DMS 273 (cell line): ENCODE results near the gene CD8A.

Experiments
- DNase-seq: peaks from one replicate; lab custom pipeline; 2025; ENCODE audit not compliant: unreplicated experiment; lab: John Stamatoyannopoulos, UW

CD8A gene

DNA sequence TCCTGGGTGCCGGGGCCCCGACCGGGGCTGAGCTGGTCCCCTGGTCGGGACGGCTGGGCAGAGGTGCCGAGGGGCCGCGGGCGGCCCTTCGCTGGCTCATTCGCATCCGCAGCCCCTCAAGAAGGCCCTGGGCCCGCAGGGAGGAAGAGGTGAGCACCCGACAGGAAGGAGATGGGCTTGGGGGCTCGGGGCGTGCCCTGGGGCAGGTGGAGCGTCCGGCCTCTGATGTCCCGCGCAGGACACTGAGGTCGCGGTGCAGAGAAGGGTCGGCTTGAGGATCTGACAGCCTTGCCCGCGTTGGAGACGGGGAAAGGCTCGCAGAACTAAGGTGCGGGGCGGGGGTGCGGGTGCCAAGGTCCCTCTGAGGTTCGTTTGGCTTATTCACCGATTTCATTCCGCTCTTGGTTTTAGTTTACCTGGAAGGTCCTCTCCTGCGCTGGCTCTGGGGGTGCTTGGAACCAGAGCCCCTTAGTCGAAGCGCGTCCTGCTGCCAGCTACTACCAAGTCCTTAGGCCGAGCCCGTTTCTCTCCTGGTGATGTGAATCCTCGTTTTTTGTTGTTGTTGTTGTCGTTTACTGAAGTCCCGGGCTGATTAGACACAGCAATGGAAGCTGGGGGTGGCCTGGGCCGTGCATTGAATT is 18.9 kb upstream of the CD8A start:
- DNase-seq, result no peak

DNA sequence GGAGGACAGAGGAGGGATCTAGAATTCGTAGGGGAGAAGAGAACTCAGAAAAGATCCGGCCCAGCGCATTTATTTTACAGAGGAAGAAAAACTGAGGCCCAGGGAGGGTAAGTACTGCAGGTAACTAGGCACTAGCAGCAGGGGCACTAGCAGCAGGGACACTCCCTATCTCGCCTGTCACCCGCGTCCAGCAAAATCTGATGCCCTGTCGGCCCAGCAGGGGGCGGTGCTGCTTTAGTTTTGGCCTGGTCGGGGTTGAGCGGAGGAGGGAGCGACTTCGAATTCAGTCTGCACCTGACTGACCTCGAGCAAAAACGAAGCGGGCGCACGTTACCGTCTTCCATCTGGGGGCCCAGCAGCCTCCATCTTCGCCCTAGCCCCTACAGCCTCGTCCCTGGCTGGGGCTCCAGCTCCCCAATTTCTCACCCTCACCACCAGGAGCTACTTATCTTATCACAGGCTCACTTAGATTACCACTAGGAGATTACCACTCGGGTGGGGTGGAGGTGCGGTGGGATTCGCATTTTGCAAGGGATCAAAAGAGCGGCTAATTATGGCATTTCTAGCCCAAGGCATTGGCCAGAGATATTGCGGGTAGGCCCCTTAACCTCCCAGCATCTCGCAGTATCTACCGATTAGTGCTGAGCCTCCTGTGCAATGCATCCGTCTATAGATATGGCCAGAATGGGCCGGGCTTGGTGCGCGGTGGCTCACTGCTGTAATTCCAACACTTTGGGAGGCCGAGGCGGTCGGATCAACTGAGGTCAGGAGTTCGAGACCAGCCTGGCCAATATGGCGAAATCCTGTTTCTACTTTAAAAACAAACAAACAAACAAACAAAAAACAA is 17.8 kb upstream of the CD8A start:
- peak; percentile 93 for DNase-seq

DNA sequence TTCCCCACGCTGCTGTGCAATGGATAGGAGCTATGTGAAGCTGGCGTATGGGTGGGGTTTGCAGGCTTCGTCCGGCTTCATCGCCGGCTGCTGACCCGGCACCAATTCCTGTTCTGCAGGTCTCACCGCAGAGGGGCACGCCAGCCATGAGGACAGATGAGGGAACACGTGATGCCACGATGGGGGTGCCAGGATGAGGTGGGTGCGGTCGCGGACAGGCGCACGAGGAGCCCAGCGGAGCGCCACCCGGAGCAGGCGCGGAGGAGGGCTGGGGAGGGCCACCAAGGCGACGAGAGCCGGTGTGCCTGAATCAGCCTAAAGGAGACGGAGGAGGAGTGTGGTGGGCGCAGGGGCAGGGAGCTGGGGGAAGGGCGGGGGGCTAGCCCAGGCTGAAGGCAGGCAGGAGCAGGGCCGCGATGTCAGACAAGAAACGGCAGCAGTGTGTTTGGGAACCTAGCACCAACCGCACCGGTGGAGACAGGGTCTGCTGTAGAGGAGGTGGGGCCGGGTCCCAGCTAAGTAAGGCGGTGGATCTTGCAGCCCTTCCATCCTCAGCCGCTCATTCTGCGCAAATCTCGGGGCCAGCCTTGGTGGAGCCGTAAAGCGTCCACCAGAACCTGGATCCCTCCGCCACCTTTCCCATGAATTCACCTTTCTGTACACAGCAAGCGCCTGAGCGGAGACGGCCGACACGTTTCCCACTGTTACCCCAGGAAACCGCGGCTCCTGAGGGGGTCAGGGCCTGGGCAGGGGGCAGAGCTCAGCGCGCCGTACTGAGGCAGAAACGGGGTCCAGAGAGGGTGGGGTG is 17.0 kb upstream of the CD8A start:
- DNase-seq, result peak; percentile 84

DNA sequence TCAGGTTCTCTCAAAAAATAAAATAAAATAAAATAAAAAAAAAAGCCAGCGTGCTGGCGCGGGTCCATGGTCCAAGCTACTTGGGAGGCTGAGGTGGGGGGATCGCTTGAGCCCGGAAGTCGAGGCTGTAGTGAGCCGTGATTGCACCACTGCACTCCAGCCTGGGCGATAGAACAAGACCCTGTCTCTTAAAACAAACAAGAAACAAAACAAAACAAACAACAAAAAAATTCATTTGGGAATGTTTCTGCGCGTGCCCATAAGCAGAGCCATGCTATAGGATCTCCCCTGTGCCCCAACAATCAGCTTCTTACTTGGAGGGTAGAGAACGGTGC is 16.4 kb upstream of the CD8A start:
- DNase-seq, result no peak

DNA sequence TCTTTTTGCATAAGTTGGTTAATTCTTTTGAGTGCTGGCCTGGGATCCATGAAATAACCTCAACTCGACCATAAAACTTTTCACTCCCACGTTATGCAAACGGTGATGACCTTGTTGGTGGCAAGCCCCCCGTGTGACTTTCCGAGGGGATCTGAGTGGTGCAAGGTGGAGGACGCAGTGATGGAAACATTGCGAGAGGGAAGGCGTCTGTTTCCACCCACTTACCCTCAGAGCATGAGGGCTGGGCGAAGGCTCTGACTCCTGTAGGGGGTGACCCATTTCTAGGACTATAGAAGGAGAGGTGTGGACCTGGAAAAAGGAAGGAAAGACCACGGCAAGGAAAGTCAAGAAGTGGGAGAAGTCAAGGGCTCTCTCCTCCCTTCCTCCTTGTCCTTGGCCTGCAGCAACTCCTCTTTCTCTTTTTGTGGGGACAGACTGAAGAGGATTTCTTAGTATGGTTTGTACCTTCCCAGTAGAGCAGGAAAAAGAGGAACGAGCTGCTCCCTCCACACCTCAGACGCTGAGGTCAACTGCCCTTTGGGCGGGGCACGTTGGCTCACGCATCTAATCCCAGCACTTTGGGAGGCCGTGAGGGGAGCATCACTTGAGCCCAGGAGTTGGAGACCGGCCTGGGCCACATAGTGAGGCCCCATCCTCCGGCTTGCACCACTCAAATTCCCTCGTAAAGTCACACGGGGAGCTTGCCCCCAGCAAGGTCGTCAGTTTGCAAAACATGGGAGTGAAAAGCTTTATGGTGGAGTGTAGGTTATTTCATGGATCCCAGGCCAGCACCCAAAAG is 15.5 kb upstream of the CD8A start:
- no peak for DNase-seq

DNA sequence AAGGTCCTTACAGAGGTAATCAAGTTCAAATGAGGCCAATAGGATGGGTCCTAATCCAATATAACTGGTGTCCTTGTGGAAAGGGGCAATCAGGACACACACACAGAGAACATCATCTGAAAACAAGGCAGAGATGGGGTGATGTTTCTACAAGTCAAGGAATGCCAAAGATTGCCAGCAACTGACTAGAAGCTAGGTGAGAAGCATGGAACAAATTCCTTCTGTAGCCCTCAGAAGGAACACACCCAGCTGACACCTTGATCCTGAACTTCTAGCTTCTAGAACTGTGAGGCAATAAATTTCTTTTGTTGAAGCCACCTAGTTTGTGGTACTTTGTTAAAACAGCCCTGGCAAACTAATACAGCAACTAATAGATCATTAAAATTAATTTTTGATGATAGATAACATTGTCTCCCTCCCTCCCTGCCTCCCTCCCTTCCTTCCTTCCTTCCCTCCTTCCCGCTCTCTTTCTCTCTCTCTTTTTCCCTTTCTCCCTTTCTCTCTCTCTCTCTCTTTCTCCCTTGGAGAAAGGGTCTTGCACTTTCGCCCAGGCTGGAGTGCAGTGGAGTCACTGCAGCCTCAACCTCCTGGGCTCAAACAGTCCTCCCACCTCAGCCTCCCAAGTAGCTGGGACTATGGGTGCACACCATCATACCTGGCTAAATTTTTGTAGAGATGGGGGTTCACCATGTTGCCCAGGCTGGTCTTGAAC is 10.3 kb upstream of the CD8A start:
- DNase-seq, result no peak

DNA sequence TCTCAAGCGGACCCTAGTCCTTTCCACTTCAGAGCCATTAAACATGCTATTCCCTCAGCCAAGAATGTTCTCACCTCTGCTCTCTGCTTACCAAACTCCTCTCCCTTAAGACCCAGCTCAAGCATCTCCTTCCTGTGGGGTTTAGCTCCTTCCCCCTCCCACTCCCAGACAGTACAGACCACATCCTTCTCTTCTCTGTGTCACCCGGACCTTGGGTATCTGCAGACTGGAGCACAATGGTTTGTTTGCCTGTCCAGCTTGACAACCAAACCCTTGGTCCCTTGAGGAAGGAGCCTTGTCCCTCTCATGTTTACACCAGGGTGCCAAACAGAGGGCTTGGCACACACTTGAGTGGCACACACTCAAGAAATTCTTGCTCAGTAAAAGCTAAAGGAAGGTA is 4.1 kb upstream of the CD8A start:
- DNase-seq, result no peak

GRCh38 chr2:86793752-86794151 is 3.0 kb upstream of the CD8A start:
- no peak for DNase-seq

- no peak for DNase-seq
Observed at GRCh38 chr2:86791573-86791972, 860 bp upstream of the CD8A start.

DNA sequence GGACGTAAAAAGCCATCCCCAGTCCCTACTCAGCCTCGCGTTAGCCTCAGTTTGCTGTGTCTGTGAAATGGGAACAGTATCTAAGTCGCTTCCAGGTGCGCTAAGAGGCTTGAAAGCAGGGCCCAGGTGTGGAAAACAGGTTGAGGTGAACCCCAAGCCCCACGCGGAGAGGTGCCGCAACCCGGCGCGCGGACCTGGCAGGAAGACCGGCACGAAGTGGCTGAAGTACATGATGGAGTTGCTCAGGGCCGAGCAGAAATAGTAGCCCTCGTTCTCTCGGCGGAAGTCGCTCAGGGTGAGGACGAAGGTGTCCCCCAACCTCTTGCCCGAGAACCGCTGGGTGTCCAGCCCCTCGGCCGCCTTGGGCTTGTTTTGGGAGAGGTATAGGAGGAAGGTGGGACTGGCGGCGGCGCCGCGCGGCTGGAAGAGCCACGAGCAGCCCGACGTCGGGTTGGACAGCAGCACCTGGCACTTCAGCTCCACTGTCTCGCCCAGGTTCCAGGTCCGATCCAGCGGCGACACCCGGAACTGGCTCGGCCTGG is 508 bp downstream of the CD8A start:
- DNase-seq, result peak; percentile 49

DNA sequence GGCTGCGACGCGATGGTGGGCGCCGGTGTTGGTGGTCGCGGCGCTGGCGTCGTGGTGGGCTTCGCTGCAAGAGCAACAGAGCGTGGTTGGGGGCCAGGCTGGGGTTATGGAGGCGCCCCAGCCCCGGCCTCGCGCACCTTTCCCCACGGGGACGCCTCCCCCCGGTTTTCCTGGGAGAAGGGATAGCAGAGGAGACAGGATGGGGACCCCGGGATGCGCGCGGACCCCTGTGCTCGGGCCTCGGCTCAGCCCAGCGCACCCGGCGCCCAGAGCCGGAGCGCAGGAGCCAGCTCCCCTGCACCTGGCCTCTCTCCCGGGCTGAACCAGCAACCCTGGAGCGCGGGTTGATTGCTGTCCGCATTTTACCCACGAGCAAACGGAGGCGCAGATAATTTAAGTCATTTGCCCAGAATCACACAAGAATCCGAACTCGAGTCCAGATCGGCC is 1.0 kb downstream of the CD8A start:
- DNase-seq, result peak; percentile 49

GRCh38 chr2:86788881-86789686 is 1.6 kb downstream of the CD8A start:
- DNase-seq, result peak; percentile 63

GRCh38 chr2:86788165-86788564 is 2.5 kb downstream of the CD8A start:
- peak; percentile 31 for DNase-seq

DNA sequence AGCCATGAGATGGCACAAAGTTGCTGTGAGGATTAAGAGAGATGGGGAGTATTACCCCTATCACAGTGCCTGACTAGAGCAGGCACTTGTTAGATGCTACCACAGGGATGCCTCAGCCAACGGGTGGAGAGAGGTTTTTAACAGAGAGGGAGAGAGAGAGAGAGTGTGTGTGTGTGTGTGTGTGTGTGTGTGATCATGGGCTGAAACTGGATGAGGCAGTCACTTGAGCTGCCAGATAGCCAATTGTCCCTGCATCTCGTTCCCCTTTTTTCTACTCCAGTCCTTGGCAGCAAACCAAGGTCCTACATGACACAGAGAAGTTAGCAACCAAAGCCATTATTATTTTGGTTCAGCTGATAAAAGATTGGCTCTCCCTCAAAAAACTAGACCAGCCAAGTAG is 3.0 kb downstream of the CD8A start:
- DNase-seq, result peak; percentile 22

- DNase-seq, result no peak
Observed at GRCh38 chr2:86786001-86786536, 4.6 kb downstream of the CD8A start.

GRCh38 chr2:86785456-86785855 is 5.3 kb downstream of the CD8A start:
- no peak for DNase-seq

GRCh38 chr2:86783615-86784339 is 6.9 kb downstream of the CD8A start:
- no peak for DNase-seq

DNA sequence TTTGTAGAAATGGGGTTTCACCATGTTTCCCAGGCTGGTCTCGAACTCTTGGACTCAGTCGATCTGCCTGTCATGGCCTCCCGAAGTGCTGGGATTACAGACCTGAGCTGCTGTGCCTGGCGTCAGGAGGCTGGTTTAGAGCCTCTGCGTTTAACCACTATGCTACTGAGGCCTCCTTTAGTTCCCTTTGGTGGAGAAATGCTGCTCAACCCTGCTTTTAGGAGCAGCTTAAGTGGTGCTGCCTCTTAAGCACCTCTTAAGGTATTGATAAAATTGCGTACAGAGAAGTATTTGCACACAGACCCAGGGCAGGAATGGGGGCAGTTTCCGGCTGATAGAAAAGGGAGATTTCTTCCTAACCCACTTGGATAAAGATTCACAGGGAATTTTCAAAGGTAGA is 8.0 kb downstream of the CD8A start:
- no peak for DNase-seq
